CD8-positive, alpha-beta memory T cell (primary cell): ENCODE data around the gene BCL2L1. TPM values are rescaled to one million over a fixed set of nuclear protein-coding genes. Genes with fewer than 3 reads are reported as not detected.

Experiments used
- CTCF ChIA-PET: fragments of 350-600 bp; sonication (Branson Sonifier 250); formaldehyde crosslinking; loops from one replicate; lab custom pipeline; 2021; ENCODE audit warnings: antibody characterized with exemption; lab: Charles Lee
- POLR2A ChIA-PET: fragments of 350-600 bp; sonication (Branson Sonifier 250); formaldehyde crosslinking; loops from one replicate; lab custom pipeline; 2021; ENCODE audit warnings: antibody characterized with exemption; lab: Charles Lee
- DNase-seq, 5 donors: peaks; one replicate each; pipeline versions ENCODE4 v3.0.0 to v3.0.0-alpha.2; 2020 to 2022; ENCODE audit warnings: mixed read lengths in 1 of 5
- H3K27ac ChIP-seq: one replicate; pipeline ENCODE4 v1.7.0; 2013; ENCODE audit warnings: low read depth, mild to moderate bottlenecking, low read length, moderate library complexity
- H3K27me3 ChIP-seq: 2 replicates; pipeline ENCODE4 v1.7.0; 2013; ENCODE audit warnings: low read length, mild to moderate bottlenecking; ENCODE audit not compliant: insufficient read depth, poor library complexity, severe bottlenecking
- H3K36me3 ChIP-seq: 2 replicates; pipeline ENCODE4 v1.7.0; 2013; ENCODE audit warnings: mild to moderate bottlenecking, low read length, moderate library complexity; ENCODE audit not compliant: insufficient read depth
- H3K4me1 ChIP-seq: 2 replicates; pipeline ENCODE4 v1.7.0; 2013; ENCODE audit warnings: mild to moderate bottlenecking, low read length, moderate library complexity; ENCODE audit not compliant: insufficient read depth
- H3K4me3 ChIP-seq: 2 replicates; pipeline ENCODE4 v1.7.0; 2013; ENCODE audit warnings: mild to moderate bottlenecking, low read length
- H3K9me3 ChIP-seq: 2 replicates; pipeline ENCODE4 v1.7.0; 2013; ENCODE audit warnings: mild to moderate bottlenecking, low read length
- H3K27ac Mint-ChIP-seq, 8 donors: one replicate each; pipeline ENCODE4 v1.8.0; 2020 to 2021; ENCODE audit warnings: mixed read lengths in 8 of 8, mild to moderate bottlenecking in 6 of 8, inconsistent platforms in 3 of 8, moderate library complexity in 3 of 8
- H3K27me3 Mint-ChIP-seq, 2 donors: one replicate each; pipeline ENCODE4 v1.8.0; 2020 to 2021; ENCODE audit warnings: mixed read lengths in 2 of 2, mild to moderate bottlenecking in 1 of 2, moderate library complexity in 1 of 2
- H3K36me3 Mint-ChIP-seq, 3 donors: one replicate each; pipeline ENCODE4 v1.8.0; 2020 to 2021; ENCODE audit warnings: mixed read lengths in 3 of 3, inconsistent platforms in 1 of 3, mild to moderate bottlenecking in 1 of 3
- H3K4me1 Mint-ChIP-seq, 3 donors: one replicate each; pipeline ENCODE4 v1.8.0; 2020 to 2021; ENCODE audit warnings: mixed read lengths in 3 of 3, inconsistent platforms in 1 of 3, mild to moderate bottlenecking in 1 of 3
- H3K4me3 Mint-ChIP-seq, 7 donors: one replicate each; pipeline ENCODE4 v1.8.0; 2020 to 2021; ENCODE audit warnings: mixed read lengths in 7 of 7, mild to moderate bottlenecking in 6 of 7, moderate library complexity in 4 of 7, inconsistent platforms in 2 of 7
- H3K9me3 Mint-ChIP-seq, 5 donors: one replicate each; pipeline ENCODE4 v1.8.0; 2020 to 2022; ENCODE audit warnings: mixed read lengths in 5 of 5, mild to moderate bottlenecking in 3 of 5, moderate library complexity in 2 of 5, inconsistent platforms in 1 of 5
- polyA plus RNA-seq: library from polyadenylated mRNA; unstranded; fragments of 300-500 nt; fragmentation: Illumina TruSeq; gene quantifications from one replicate; pipeline ENCODE4 v1.2.3, GENCODE V29; 2021
- total RNA-seq, 2 experiments: library from RNA; stranded (reverse); gene quantifications; one replicate each; pipeline ENCODE4 v1.2.3, GENCODE V29; 2021

BCL2L1 gene
- total and polyA plus RNA-seq, 3 experiments from 2014 or later: 32.1 to 328 (median 328) TPM

GRCh38 chr20:31711179-31712111, 11.2 kb downstream of the BCL2L1 start:
- H3K9me3 ChIP-seq: no peaks in the 10 kb centered on the region
- ChIA-PET CTCF (interaction anchor here (8.4 kb wide), 1 partner anchor 11 kb away, joined by 52 read pairs; the partner anchor contains the start of gene BCL2L1), POLR2A (no interaction called here)
- peak overlapping the region in 2 of 7 donors; percentile 24 to 67 for H3K4me3 Mint-ChIP-seq
- no peaks in the 10 kb centered on the region for H3K27me3 ChIP-seq
- peaks cover 70% of the 10 kb centered on the region for H3K4me1 ChIP-seq
- H3K27me3 Mint-ChIP-seq: no peaks in the 10 kb centered on the region
- peaks cover 25% of the 10 kb centered on the region for H3K36me3 ChIP-seq
- H3K4me3 ChIP-seq: no peak overlapping the region
- H3K36me3 Mint-ChIP-seq: peaks cover 10 to 65% (median 25%) of the 10 kb centered on the region in 3 donors
- peak overlapping the region; percentile 40 to 89 (median 82) for H3K27ac Mint-ChIP-seq
- DNase-seq: no peak
- H3K9me3 Mint-ChIP-seq: no peaks in the 10 kb centered on the region
- H3K4me1 Mint-ChIP-seq: peaks cover 75 to 92% (median 92%) of the 10 kb centered on the region in 3 donors
- no peak overlapping the region for H3K27ac ChIP-seq

GRCh38 chr20:31710423-31711108, 12.1 kb downstream of the BCL2L1 start:
- Histone ChIP-seq H3K4me3 (no peak overlapping the region), H3K9me3 (no peaks in the 10 kb centered on the region), H3K27ac (no peak overlapping the region), H3K4me1 (peaks cover 61% of the 10 kb centered on the region), H3K27me3 (no peaks in the 10 kb centered on the region), H3K36me3 (peaks cover 31% of the 10 kb centered on the region)
- DNase-seq: no peak
- Mint-ChIP-seq H3K9me3 (no peaks in the 10 kb centered on the region), H3K4me1 (peaks cover 75 to 92% (median 92%) of the 10 kb centered on the region in 3 donors), H3K36me3 (peaks cover 13 to 70% (median 25%) of the 10 kb centered on the region in 3 donors), H3K27ac (peak overlapping the region; percentile 52 to 89 (median 72)), H3K27me3 (no peaks in the 10 kb centered on the region), H3K4me3 (peak overlapping the region in 1 of 7 donors; percentile 18)
- ChIA-PET CTCF (interaction anchor here (1.1 to 8.4 kb wide), 2 partner anchors 12 to 49 kb away, joined by 5 to 52 read pairs; partner anchors contain the start of gene BCL2L1), POLR2A (interaction anchor here (1.2 kb wide), 1 partner anchor 13 kb away, joined by 3 read pairs; the partner anchor contains the start of gene BCL2L1)

- Histone ChIP-seq H3K4me3 (no peak overlapping the region), H3K27me3 (no peaks in the 10 kb centered on the region), H3K27ac (no peak overlapping the region), H3K4me1 (peaks cover 59% of the 10 kb centered on the region), H3K9me3 (no peaks in the 10 kb centered on the region), H3K36me3 (peaks cover 31% of the 10 kb centered on the region)
- Mint-ChIP-seq H3K27me3 (no peaks in the 10 kb centered on the region), H3K27ac (peak overlapping the region; percentile 32 to 92 (median 70)), H3K36me3 (peaks cover 13 to 72% (median 25%) of the 10 kb centered on the region in 3 donors), H3K4me3 (peak overlapping the region in 3 of 7 donors; percentile 2 to 7 (median 4)), H3K9me3 (no peaks in the 10 kb centered on the region), H3K4me1 (peaks cover 75 to 92% (median 91%) of the 10 kb centered on the region in 3 donors)
- CTCF ChIA-PET: interaction anchor here (1.1 to 8.4 kb wide), 2 partner anchors 13 to 48 kb away, joined by 5 to 52 read pairs; partner anchors contain the start of gene BCL2L1
- DNase-seq: no peak
- POLR2A ChIA-PET: interaction anchor here (1.2 kb wide), 1 partner anchor 13 kb away, joined by 3 read pairs; the partner anchor contains the start of gene BCL2L1
Observed at GRCh38 chr20:31709939-31710338, 12.7 kb downstream of the BCL2L1 start.

- no peaks in the 10 kb centered on the region for H3K27me3 ChIP-seq
- no peak overlapping the region for H3K4me3 ChIP-seq
- H3K9me3 ChIP-seq: no peaks in the 10 kb centered on the region
- Mint-ChIP-seq H3K27ac (peak overlapping the region; percentile 54 to 92 (median 67)), H3K4me3 (peak overlapping the region in 4 of 7 donors; percentile 4 to 67 (median 41)), H3K36me3 (peaks cover 7 to 73% (median 22%) of the 10 kb centered on the region in 3 donors), H3K27me3 (no peaks in the 10 kb centered on the region), H3K4me1 (peaks cover 74 to 91% (median 88%) of the 10 kb centered on the region in 3 donors), H3K9me3 (no peaks in the 10 kb centered on the region)
- H3K27ac ChIP-seq: no peak overlapping the region
- DNase-seq: no peak
- peaks cover 60% of the 10 kb centered on the region for H3K4me1 ChIP-seq
- ChIA-PET POLR2A (no interaction called here), CTCF (interaction anchor here (0.9 to 8.4 kb wide), 2 partner anchors 14 to 96 kb away, joined by 3 to 52 read pairs; partner anchors contain the start of gene BCL2L1)
- peaks cover 32% of the 10 kb centered on the region for H3K36me3 ChIP-seq
Observed at GRCh38 chr20:31708736-31709534, 13.7 kb downstream of the BCL2L1 start.

GRCh38 chr20:31707994-31708735, 14.5 kb downstream of the BCL2L1 start:
- DNase-seq: no peak
- no peak overlapping the region for H3K4me3 ChIP-seq
- H3K4me1 ChIP-seq: peaks cover 52% of the 10 kb centered on the region
- H3K27ac ChIP-seq: no peak overlapping the region
- H3K4me1 Mint-ChIP-seq: peaks cover 68 to 83% (median 81%) of the 10 kb centered on the region in 3 donors
- no peaks in the 10 kb centered on the region for H3K9me3 Mint-ChIP-seq
- peak overlapping the region; percentile 39 to 87 (median 76) for H3K27ac Mint-ChIP-seq
- H3K36me3 ChIP-seq: peaks cover 26% of the 10 kb centered on the region
- CTCF ChIA-PET: interaction anchor here (0.9 to 8.4 kb wide), 3 partner anchors 10 to 95 kb away, joined by 3 to 52 read pairs (median 4); partner anchors contain the start of gene BCL2L1
- no peaks in the 10 kb centered on the region for H3K27me3 ChIP-seq
- POLR2A ChIA-PET: no interaction called here
- no peaks in the 10 kb centered on the region for H3K9me3 ChIP-seq
- H3K27me3 Mint-ChIP-seq: no peaks in the 10 kb centered on the region
- H3K36me3 Mint-ChIP-seq: peaks cover 7 to 65% (median 20%) of the 10 kb centered on the region in 3 donors
- H3K4me3 Mint-ChIP-seq: peak overlapping the region in 2 of 7 donors; percentile 28 to 54

- H3K27ac Mint-ChIP-seq: peak overlapping the region in 6 of 8 donors; percentile 12 to 95 (median 73)
- H3K4me3 Mint-ChIP-seq: no peak overlapping the region
Observed at GRCh38 chr20:31707258-31707615, 15.4 kb downstream of the BCL2L1 start.

More at GRCh38 chr20:31707258-31707615, 15.4 kb downstream of the BCL2L1 start:
- H3K4me1 ChIP-seq: peaks cover 43% of the 10 kb centered on the region
- H3K27me3 ChIP-seq: no peaks in the 10 kb centered on the region
- DNase-seq: no peak
- ChIA-PET POLR2A (interaction anchor here (0.6 kb wide), 1 partner anchor 31 kb away, joined by 5 read pairs; no protein-coding TSS in a partner anchor), CTCF (interaction anchor here (1.7 to 8.4 kb wide), 2 partner anchors 11 to 16 kb away, joined by 4 to 52 read pairs; partner anchors contain the start of gene BCL2L1)
- no peaks in the 10 kb centered on the region for H3K27me3 Mint-ChIP-seq
- peaks cover 7 to 58% (median 14%) of the 10 kb centered on the region in 3 donors for H3K36me3 Mint-ChIP-seq
- H3K4me3 ChIP-seq: no peak overlapping the region
- peaks cover 58 to 75% (median 72%) of the 10 kb centered on the region in 3 donors for H3K4me1 Mint-ChIP-seq
- no peaks in the 10 kb centered on the region for H3K9me3 Mint-ChIP-seq
- peak overlapping the region; percentile 57 for H3K27ac ChIP-seq
- peaks cover 26% of the 10 kb centered on the region for H3K36me3 ChIP-seq
- no peaks in the 10 kb centered on the region for H3K9me3 ChIP-seq
